ENCODE results near the gene PLIN5. TPM values are rescaled to one million over a fixed set of nuclear protein-coding genes. Genes with fewer than 3 reads are reported as not detected.

Gene PLIN5
- total and polyA plus RNA-seq, 10 donors = 0.82 to 18.4 (median 7.5) TPM

DNA sequence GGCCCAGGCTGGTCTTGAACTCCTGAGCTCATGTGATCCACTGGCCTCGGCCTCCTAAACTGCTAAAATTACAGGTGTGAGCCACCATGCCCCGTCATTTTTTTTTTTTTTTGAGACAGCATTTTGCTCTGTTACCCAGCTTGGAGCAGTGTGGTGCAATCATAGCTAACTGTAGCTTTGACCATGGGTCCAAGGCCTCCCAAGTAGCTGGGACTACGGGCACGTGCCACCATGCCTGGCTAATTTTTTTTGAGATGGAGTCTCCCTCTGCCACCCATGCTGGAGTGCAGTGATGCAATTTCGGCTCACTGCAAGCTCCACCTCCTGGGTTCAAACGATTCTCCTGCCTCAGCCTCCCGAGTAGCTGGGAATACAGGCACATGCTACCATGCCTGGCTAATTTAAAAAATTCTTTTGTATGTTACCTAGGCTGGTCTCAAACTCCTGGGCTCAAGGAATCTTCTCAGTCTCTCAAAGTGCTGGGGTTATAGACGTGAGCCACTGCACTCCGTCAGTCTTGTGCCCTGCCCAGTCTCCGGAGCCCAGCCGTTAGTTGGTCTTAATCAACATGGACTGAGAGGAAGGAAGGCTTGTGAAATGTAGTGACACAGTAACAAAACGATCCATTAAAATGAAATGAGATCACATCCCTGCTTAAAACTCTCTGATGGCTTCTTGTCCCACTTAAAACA lies 6.2 kb upstream of the PLIN5 start:
- Histone ChIP-seq H3K4me3 (peak overlapping the region in 2 of 8 donors; percentile 24 to 59), H3K4me1 (peaks cover 0 to 86% (median 47%) of the 10 kb centered on the region in 6 donors), H3K9me3 (peaks cover 0 to 12% (median 9%) of the 10 kb centered on the region in 8 donors), H3K27ac (peak overlapping the region in 7 of 8 donors; percentile 78 to 95 (median 87)), H3K36me3 (peaks cover 0 to 27% (median 0%) of the 10 kb centered on the region in 6 donors), H3K27me3 (replicated peaks in 1 of 7) (peaks cover 0 to 52% (median 0%) of the 10 kb centered on the region in 7 donors)
- TF ChIP-seq POLR2A (IDR thresholded peaks at IDR 0.05) (no peak), POLR2AphosphoS5 (IDR thresholded peaks at IDR 0.05) (peak in 1 of 3 donors; percentile 56)
- 36 to 70% (median 57%) methylated on average over 12 of the region's 12 CpGs for WGBS, 5 donors
- intact Hi-C loops (cut with DNase I; ENCODE audit: low total_unique reads) = no loop called here
- DNase-seq = peak; percentile 80

DNA sequence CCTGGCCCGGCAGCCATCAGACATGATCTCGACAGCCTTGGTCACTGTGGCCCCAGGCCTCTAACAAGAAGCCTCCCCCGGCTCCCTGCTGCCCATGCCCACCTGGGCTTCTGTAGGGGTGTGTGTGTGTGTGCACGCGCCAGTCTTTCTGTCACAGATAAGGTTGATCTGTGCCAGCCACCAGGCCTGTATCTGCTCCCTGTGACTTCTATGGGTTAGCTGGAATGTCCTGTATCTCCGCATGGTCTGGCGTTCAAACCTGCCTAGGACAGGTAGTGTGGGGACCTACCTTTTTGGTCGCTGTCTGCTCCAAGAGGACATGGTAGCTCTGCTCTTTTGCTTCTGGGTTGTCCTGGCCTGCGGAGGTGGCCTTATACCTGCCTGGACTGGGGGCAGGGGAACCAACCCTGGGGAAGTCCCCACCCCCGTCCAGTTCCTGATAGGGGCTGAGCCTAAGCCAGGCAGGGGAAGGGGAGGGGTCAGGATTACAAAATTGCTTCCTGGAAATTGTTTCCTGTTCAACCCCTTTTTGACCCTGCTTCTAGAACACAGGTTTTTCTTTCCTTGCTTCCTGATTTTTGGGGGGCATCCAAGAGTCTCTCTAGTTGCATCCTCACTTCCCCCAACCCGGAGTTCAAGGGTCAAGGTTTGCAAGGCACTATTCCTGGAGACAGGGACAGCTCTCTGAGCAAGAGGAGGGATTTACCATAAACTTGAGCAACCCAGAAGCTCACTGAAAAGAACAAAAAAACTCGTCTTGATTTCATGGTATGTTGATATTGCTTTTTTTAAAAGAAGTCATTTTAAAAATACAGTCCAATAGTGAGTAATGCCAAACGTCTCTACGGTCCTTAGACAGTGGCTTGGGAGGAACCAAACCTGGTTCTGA lies 4.9 kb upstream of the PLIN5 start, which contains the start of gene LRG1:
TSS of gene LRG1 (minus strand) at position 344 of the 889 bp plus-strand sequence. CDS start at position 321, 23 bp downstream.
- WGBS, 5 donors = 29 to 57% (median 35%) methylated on average over 12 to 14 of the region's 14 CpGs
- peak; percentile 92 for DNase-seq
- intact Hi-C loops (cut with DNase I; ENCODE audit: low total_unique reads) = no loop called here

DNA sequence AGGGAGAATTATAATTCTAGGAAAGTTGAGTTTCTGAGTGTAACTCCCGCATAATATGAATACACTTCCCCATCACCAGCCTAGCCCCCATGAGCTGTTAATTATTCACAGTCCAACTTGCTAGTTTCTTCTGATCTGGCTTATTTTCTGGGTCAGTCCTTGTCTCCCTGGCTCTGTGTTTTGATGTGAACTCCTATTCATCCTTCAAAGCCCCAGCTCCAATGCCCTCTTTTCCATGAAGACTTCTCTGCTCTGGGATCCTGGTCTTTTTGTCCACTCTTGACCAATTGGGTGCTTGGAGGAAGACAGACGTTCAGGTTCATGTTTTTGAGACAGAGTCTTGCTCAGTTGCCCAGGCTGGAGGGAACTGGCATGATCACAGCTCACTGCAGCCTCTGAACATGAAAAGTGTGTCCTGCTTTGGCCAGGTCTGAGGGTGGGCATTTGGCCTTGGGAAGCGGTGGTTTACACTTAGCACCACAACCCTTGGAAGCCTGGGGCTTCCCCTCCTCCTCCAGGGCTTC lies 4.2 kb upstream of the PLIN5 start:
- H3K36me3 ChIP-seq = peaks cover 0 to 19% (median 0%) of the 10 kb centered on the region in 6 donors
- H3K27me3 ChIP-seq (replicated peaks in 1 of 7) = peaks cover 0 to 71% (median 7%) of the 10 kb centered on the region in 7 donors
- WGBS, 5 donors = 61 to 84% (median 75%) methylated on average over 2 to 3 of the region's 3 CpGs
- intact Hi-C loops (cut with DNase I; ENCODE audit: low total_unique reads) = no loop called here
- peak overlapping the region in 6 of 8 donors; percentile 3 to 59 (median 14) for H3K4me3 ChIP-seq
- no peak for DNase-seq
- TF ChIP-seq POLR2AphosphoS5 (IDR thresholded peaks at IDR 0.05) (no peak), POLR2A (IDR thresholded peaks at IDR 0.05) (no peak)
- TF ChIP-seq, protein P1, sequence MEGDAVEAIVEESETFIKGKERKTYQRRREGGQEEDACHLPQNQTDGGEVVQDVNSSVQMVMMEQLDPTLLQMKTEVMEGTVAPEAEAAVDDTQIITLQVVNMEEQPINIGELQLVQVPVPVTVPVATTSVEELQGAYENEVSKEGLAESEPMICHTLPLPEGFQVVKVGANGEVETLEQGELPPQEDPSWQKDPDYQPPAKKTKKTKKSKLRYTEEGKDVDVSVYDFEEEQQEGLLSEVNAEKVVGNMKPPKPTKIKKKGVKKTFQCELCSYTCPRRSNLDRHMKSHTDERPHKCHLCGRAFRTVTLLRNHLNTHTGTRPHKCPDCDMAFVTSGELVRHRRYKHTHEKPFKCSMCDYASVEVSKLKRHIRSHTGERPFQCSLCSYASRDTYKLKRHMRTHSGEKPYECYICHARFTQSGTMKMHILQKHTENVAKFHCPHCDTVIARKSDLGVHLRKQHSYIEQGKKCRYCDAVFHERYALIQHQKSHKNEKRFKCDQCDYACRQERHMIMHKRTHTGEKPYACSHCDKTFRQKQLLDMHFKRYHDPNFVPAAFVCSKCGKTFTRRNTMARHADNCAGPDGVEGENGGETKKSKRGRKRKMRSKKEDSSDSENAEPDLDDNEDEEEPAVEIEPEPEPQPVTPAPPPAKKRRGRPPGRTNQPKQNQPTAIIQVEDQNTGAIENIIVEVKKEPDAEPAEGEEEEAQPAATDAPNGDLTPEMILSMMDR (IDR thresholded peaks at IDR 0.05 in 8 of 11, conservative IDR thresholded peaks at IDR 0.05 in 3 of 11) = no peak
- peak overlapping the region in 7 of 8 donors; percentile 78 to 95 (median 87) for H3K27ac ChIP-seq
- H3K4me1 ChIP-seq = peaks cover 7 to 96% (median 61%) of the 10 kb centered on the region in 6 donors
- H3K9me3 ChIP-seq = peaks cover 0 to 12% (median 9%) of the 10 kb centered on the region in 8 donors

More for the DNA sequence above, 4.9 kb upstream of the PLIN5 start, which contains the start of gene LRG1:
- peaks cover 0 to 22% (median 0%) of the 10 kb centered on the region in 6 donors for H3K36me3 ChIP-seq
- H3K27ac ChIP-seq = peak within 1 kb of the TSS in 7 of 8 donors; percentile 78 to 95 (median 87)
- peaks cover 0 to 12% (median 9%) of the 10 kb centered on the region in 8 donors for H3K9me3 ChIP-seq
- H3K4me1 ChIP-seq = peaks cover 6 to 94% (median 58%) of the 10 kb centered on the region in 6 donors
- H3K27me3 ChIP-seq (replicated peaks in 1 of 7) = peaks cover 0 to 66% (median 6%) of the 10 kb centered on the region in 7 donors
- TF ChIP-seq POLR2AphosphoS5 (IDR thresholded peaks at IDR 0.05) = peak; percentile 73 to 83 (median 76)
- peak in 1 of 3 donors; percentile 37 for TF ChIP-seq POLR2A (IDR thresholded peaks at IDR 0.05)
- TF ChIP-seq, protein P1 (IDR thresholded peaks at IDR 0.05 in 8 of 11, conservative IDR thresholded peaks at IDR 0.05 in 3 of 11) = peak in 1 of 11 experiments; percentile 11
- H3K4me3 ChIP-seq = peak within 1 kb of the TSS in 6 of 8 donors; percentile 3 to 59 (median 14)

DNA sequence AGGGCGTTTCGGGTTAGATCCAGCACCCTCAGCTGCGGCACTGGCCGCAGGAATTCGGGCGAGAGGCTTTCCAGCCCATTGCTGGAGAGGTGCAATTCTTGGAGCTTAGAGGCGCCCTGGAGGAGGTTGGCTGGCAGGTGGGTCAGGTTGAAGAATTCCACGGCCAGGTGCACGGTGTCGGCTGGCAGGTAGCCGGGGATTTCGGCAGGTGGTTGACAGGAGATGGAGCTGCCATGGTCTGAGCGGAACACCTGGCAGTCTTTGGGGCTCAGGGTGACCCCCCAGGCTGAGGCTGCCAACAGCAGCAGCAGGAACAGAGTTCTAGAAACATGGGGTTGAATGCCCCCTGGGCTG lies 3.6 kb upstream of the PLIN5 start:
- peaks cover 0 to 12% (median 0%) of the 10 kb centered on the region in 6 donors for H3K36me3 ChIP-seq
- WGBS, 5 donors = 80 to 92% (median 87%) methylated on average over 8 to 13 of the region's 13 CpGs
- H3K9me3 ChIP-seq = peaks cover 0 to 12% (median 9%) of the 10 kb centered on the region in 8 donors
- peaks cover 0 to 71% (median 7%) of the 10 kb centered on the region in 7 donors for H3K27me3 ChIP-seq (replicated peaks in 1 of 7)
- intact Hi-C loops (cut with DNase I; ENCODE audit: low total_unique reads) = no loop called here
- peak; percentile 79 for DNase-seq
- TF ChIP-seq POLR2A (IDR thresholded peaks at IDR 0.05) (no peak), POLR2AphosphoS5 (IDR thresholded peaks at IDR 0.05) (no peak)
- TF ChIP-seq, protein P1 (IDR thresholded peaks at IDR 0.05 in 8 of 11, conservative IDR thresholded peaks at IDR 0.05 in 3 of 11) = no peak
- peaks cover 7 to 93% (median 61%) of the 10 kb centered on the region in 6 donors for H3K4me1 ChIP-seq
- H3K27ac ChIP-seq = peak overlapping the region in 6 of 8 donors; percentile 80 to 95 (median 88)
- H3K4me3 ChIP-seq = peak overlapping the region in 3 of 8 donors; percentile 24 to 59 (median 24)
